Dermis microvascular lymphatic vessel endothelial cell (primary cell): ENCODE data around the gene PLA2G1B. TPM values are rescaled to one million over a fixed set of nuclear protein-coding genes. Genes with fewer than 3 reads are reported as not detected.

ENCODE experiments used
- DNase-seq, 2 donors: peaks; one replicate each; pipeline versions ENCODE4 v3.0.0 to v3.0.0-alpha.2; 2010; ENCODE audit warnings: low read depth in 2 of 2
- total RNA-seq: library from RNA; depleted of rRNA; stranded (reverse); fragments of >200 nt; gene quantifications from 2 replicates; pipeline ENCODE4 v1.2.1, GENCODE V29; 2014

The PLA2G1B gene
- total RNA-seq, 1 donor from 2014 or later, result not detected

GRCh38 chr12:120328228-120328627, 649 bp upstream of the PLA2G1B start:
- no peak for DNase-seq

- DNase-seq, result no peak
Observed at GRCh38 chr12:120324841-120325417, 2.6 kb downstream of the PLA2G1B start.

- no peak for DNase-seq
Observed at GRCh38 chr12:120323772-120324171, 3.8 kb downstream of the PLA2G1B start.

GRCh38 chr12:120321382-120322202, 6.0 kb downstream of the PLA2G1B start:
- no peak for DNase-seq

GRCh38 chr12:120317224-120318105, 10.1 kb downstream of the PLA2G1B start:
- DNase-seq, result peak; percentile 97 to 100

GRCh38 chr12:120316798-120317223, 10.8 kb downstream of the PLA2G1B start:
- DNase-seq, result no peak

GRCh38 chr12:120314220-120314619, 13.4 kb downstream of the PLA2G1B start:
- peak in 1 of 2 donors; percentile 17 for DNase-seq

- peak; percentile 92 to 97 for DNase-seq
Observed at GRCh38 chr12:120301962-120302815, 25.4 kb downstream of the PLA2G1B start, which contains the start of gene SIRT4. Gene SIRT4 (plus strand): TSS chr12:120302321. CDS start chr12:120303562, 1,241 bp downstream.

GRCh38 chr12:120292661-120293531, 34.7 kb downstream of the PLA2G1B start, which contains the start of gene RNU4-1:
Gene RNU4-1 (minus strand): TSS chr12:120293237.
- DNase-seq, result peak; percentile 85 to 86

GRCh38 chr12:120292411-120292660, 35.2 kb downstream of the PLA2G1B start:
- no peak for DNase-seq

- peak in 1 of 2 donors; percentile 10 for DNase-seq
Observed at GRCh38 chr12:120290609-120291305, 36.8 kb downstream of the PLA2G1B start.

GRCh38 chr12:120287491-120287890, 40.1 kb downstream of the PLA2G1B start:
- no peak for DNase-seq

- DNase-seq, result no peak
Observed at GRCh38 chr12:120286768-120287490, 40.6 kb downstream of the PLA2G1B start.

- no peak for DNase-seq
Observed at GRCh38 chr12:120284381-120284780, 43.2 kb downstream of the PLA2G1B start.

- DNase-seq, result no peak
Observed at GRCh38 chr12:120283318-120283717, 44.3 kb downstream of the PLA2G1B start.

- no peak for DNase-seq
Observed at GRCh38 chr12:120278137-120279069, 49.2 kb downstream of the PLA2G1B start.

- no peak for DNase-seq
Observed at GRCh38 chr12:120276734-120277133, 50.8 kb downstream of the PLA2G1B start.
